Prostate gland (tissue), 2 donors: Measurements from ENCODE around the gene INPP5A. TPM values are rescaled to one million over a fixed set of nuclear protein-coding genes. Genes with fewer than 3 reads are reported as not detected.

ENCODE experiments used
- DNase-seq: peaks from one replicate; pipeline ENCODE4 v3.0.0-alpha.2; 2019; ENCODE audit warnings: low spot score
- H3K27ac ChIP-seq, 2 donors: fragments of 200-600 bp; sonication (generic); 2 replicates each; pipeline ENCODE4 v1.5.1; 2017 to 2019
- H3K27me3 ChIP-seq: fragments of 200-600 bp; sonication (generic); replicated peaks from 2 replicates; pipeline ENCODE4 v1.5.1; 2019; ENCODE audit not compliant: insufficient read depth
- H3K36me3 ChIP-seq, 2 donors: fragments of 200-600 bp; sonication (generic); 1 replicate in 1 of 2; 2 replicates in 1 of 2; pipeline versions ENCODE4 v1.5.1 to v1.8.1; 2017 to 2019
- H3K4me1 ChIP-seq: fragments of 200-600 bp; sonication (generic); replicated peaks from 2 replicates; pipeline ENCODE4 v1.5.1; 2019
- H3K4me3 ChIP-seq, 2 donors: fragments of 200-600 bp; sonication (generic); 2 replicates each; pipeline ENCODE4 v1.5.1; 2017 to 2019
- H3K9me3 ChIP-seq: fragments of 200-600 bp; sonication (generic); 2 replicates; pipeline ENCODE4 v1.5.1; 2017
- POLR2A ChIP-seq: fragments of 450-650 bp; IDR thresholded peaks from one replicate; pipeline ENCODE4 v1.6.1; 2016; ENCODE audit warnings: antibody characterized with exemption, mild to moderate bottlenecking
- POLR2AphosphoS5 ChIP-seq: sonication (generic); formaldehyde crosslinking; IDR thresholded peaks from one replicate; pipeline ENCODE4 v1.6.1; 2017; ENCODE audit warnings: antibody characterized with exemption
- WGBS: methylation state at CpG from one replicate; pipeline ENCODE4 v1.1.5; 2018; 5-methylcytosine and 5-hydroxymethylcytosine counted together
- intact Hi-C: fragments of 100-400 bp; cut with DNase I; formaldehyde crosslinking; loops from one replicate; pipeline ENCODE4 v1.14.2; 2022
- total RNA-seq, 2 donors: library from RNA; depleted of rRNA; stranded (reverse); fragments of >200 nt; gene quantifications; one replicate each; pipeline ENCODE4 v1.1.0, GENCODE V29; 2016
- TF ChIP-seq, protein P1 (sequence below), 4 experiments: fragments of 200-600 bp in 2 of 4; fragments of 450-650 bp in 2 of 4; sonication (generic) in 2 of 4; IDR thresholded peaks; 1 replicate in 3 of 4; 2 replicates in 1 of 4; pipeline ENCODE4 v1.5.1; 2016 to 2019; ENCODE audit warnings: antibody characterized with exemption in 4 of 4, mild to moderate bottlenecking in 2 of 4, moderate library complexity in 2 of 4

The INPP5A gene
- total RNA-seq, 2 donors from 2014 or later = 49.5 to 83.3 TPM

DNA sequence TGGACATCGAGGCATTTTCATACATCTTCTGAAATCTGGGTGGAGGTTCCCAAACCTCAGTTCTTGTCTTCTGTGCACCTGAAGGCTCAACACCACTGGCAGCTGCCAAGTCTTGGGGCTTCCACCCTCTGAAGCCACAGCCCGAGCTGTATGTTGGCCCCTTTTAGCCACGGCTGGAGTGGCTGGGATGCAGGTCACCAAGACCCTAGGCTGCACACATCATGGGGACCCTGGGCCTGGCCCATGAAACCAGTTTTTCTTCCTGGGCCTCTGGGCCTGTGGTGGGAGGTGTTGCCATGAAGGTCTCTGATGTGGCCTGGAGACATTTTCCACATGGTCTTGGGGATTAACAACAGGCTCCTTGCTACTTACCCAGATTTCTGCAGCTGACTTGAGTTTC lies 62.1 kb downstream of the INPP5A start:
- peak overlapping the region in 1 of 2 donors; percentile 50 for H3K27ac ChIP-seq
- H3K9me3 ChIP-seq = no peaks in the 10 kb centered on the region
- peaks cover 10% of the 10 kb centered on the region for H3K4me1 ChIP-seq
- no peak for DNase-seq
- 93% methylated on average over 3 of the region's 3 CpGs for WGBS
- no peak overlapping the region for H3K4me3 ChIP-seq
- intact Hi-C loops = no loop called here
- TF ChIP-seq POLR2A = no peak
- no peak for TF ChIP-seq POLR2AphosphoS5
- TF ChIP-seq, protein P1, sequence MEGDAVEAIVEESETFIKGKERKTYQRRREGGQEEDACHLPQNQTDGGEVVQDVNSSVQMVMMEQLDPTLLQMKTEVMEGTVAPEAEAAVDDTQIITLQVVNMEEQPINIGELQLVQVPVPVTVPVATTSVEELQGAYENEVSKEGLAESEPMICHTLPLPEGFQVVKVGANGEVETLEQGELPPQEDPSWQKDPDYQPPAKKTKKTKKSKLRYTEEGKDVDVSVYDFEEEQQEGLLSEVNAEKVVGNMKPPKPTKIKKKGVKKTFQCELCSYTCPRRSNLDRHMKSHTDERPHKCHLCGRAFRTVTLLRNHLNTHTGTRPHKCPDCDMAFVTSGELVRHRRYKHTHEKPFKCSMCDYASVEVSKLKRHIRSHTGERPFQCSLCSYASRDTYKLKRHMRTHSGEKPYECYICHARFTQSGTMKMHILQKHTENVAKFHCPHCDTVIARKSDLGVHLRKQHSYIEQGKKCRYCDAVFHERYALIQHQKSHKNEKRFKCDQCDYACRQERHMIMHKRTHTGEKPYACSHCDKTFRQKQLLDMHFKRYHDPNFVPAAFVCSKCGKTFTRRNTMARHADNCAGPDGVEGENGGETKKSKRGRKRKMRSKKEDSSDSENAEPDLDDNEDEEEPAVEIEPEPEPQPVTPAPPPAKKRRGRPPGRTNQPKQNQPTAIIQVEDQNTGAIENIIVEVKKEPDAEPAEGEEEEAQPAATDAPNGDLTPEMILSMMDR (IDR thresholded peaks at IDR 0.05) = no peak
- H3K36me3 ChIP-seq = no peaks in the 10 kb centered on the region
- H3K27me3 ChIP-seq = no peaks in the 10 kb centered on the region

DNA sequence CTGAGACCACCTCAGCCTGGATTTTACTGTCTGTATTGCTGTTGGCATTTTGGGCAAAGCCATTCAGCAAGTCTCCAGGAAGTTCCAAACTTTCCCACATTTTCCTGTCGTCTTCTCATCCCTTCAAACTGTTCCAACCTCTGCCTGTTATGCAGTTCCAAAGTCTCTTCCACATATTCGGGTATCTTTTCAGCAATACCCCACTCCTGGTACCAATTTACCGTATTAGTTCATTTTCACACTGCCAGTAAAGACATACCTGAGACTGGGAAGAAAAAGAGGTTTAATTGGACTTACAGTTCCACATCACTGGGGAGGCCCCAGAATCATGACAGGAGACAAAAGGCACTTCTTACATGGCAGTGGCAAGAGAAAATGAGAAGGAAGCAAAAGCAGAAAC lies 62.8 kb downstream of the INPP5A start:
- 76% methylated on average over 3 of the region's 3 CpGs for WGBS
- Histone ChIP-seq H3K4me3 (no peak overlapping the region), H3K9me3 (no peaks in the 10 kb centered on the region), H3K27ac (no peak overlapping the region), H3K4me1 (peaks cover 5% of the 10 kb centered on the region), H3K36me3 (no peaks in the 10 kb centered on the region), H3K27me3 (no peaks in the 10 kb centered on the region)
- intact Hi-C loops = no loop called here
- DNase-seq = no peak
- TF ChIP-seq, protein P1 (IDR thresholded peaks at IDR 0.05) = no peak
- TF ChIP-seq POLR2A = no peak
- TF ChIP-seq POLR2AphosphoS5 = no peak

DNA sequence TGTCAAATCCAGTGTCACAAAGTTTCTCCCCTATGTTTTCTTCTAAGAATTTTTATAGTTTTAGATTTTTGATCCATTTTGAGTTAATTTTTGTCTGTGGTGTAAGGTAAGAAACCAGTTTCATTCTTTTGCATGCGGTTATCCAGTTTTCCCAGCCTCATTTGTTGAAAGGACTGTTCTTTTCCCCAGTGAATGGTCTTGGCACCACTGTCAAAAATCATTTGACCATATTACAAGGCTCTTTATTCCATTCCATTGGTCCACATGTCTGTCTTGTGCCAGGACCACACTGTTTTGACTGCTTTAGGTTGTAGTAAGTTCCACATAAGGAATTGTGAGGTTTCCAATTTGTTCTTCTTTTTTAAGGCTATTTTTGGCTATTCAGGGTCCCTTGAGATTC lies 64.0 kb downstream of the INPP5A start:
- DNase-seq = no peak
- Histone ChIP-seq H3K36me3 (no peaks in the 10 kb centered on the region), H3K4me1 (peaks cover 16% of the 10 kb centered on the region), H3K9me3 (no peaks in the 10 kb centered on the region), H3K27me3 (no peaks in the 10 kb centered on the region), H3K27ac (no peak overlapping the region), H3K4me3 (no peak overlapping the region)
- 97% methylated on average over 1 of the region's 1 CpG for whole genome bisulfite sequencing
- TF ChIP-seq, protein P1 (IDR thresholded peaks at IDR 0.05) = no peak
- no peak for TF ChIP-seq POLR2AphosphoS5
- intact Hi-C loops = no loop called here

DNA sequence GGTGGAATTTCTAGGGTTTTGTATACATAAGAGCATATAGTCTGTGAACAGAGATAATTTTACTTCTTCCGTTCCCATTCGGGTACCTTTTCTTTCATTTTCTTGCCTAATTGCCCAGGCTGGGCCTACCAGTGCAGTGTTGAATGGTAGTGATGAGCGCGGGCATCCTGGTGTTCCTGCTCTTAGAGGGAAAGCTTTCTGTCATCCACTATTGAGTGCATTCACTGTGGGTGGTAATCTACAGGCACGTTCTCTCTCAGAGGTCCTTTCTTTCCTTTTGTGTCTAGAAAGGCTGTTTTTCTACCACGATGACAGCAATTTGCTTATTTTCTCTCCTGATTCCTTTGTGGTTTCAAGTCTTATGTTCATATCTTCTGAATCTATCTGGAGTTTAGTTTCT lies 65.0 kb downstream of the INPP5A start:
- Histone ChIP-seq H3K27ac (peak overlapping the region in 1 of 2 donors; percentile 51), H3K9me3 (no peaks in the 10 kb centered on the region), H3K4me3 (no peak overlapping the region), H3K4me1 (peaks cover 23% of the 10 kb centered on the region), H3K27me3 (no peaks in the 10 kb centered on the region), H3K36me3 (no peaks in the 10 kb centered on the region)
- intact Hi-C loops = no loop called here
- TF ChIP-seq POLR2AphosphoS5 (no peak), POLR2A (no peak)
- TF ChIP-seq, protein P1 (IDR thresholded peaks at IDR 0.05) = no peak
- DNase-seq = no peak
- 82% methylated on average over 6 of the region's 6 CpGs for WGBS

DNA sequence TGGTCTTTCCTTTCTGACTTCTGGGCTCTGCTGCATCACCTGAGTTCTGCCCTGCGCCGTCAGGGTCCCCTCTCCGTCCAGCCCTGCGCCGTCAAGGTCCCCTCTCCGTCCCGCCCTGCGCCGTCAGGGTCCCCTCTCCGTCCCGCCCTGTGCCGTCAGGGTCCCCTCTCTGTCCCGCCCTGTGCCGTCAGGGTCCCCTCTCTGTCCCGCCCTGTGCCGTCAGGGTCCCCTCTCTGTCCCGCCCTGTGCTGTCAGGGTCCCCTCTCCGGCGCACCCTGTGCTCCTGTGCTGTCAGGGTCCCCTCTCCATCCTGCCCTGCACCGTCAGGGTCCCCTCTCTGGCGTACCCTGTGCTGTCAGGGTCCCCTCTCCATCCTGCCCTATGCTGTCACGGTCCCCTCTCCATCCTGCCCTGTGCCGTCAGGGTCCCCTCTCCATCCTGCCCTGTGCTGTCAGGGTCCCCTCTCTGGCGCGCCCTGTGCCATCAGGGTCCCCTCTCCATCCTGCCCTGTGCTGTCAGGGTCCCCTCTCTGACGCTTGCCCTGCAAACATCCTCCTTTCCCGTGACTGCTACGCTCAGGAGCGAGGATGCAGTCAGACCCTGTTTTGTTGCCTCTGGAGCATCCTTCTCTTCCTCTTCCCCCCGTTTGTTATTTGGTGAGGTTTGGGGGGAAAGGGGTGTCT lies 66.4 kb downstream of the INPP5A start:
- no peak for DNase-seq
- peak overlapping the region in 1 of 2 donors; percentile 51 for H3K27ac ChIP-seq

More for the DNA sequence above, 66.4 kb downstream of the INPP5A start:
- Histone ChIP-seq H3K4me1 (peaks cover 27% of the 10 kb centered on the region), H3K36me3 (no peaks in the 10 kb centered on the region), H3K9me3 (no peaks in the 10 kb centered on the region), H3K27me3 (no peaks in the 10 kb centered on the region), H3K4me3 (no peak overlapping the region)
- no peak for TF ChIP-seq POLR2A
- TF ChIP-seq, protein P1 (IDR thresholded peaks at IDR 0.05) = no peak
- TF ChIP-seq POLR2AphosphoS5 = no peak
- 93% methylated on average over 30 of the region's 30 CpGs for WGBS
- intact Hi-C loops = no loop called here
